BJ (cell line): Measurements from ENCODE around the gene RHOB. TPM values are rescaled to one million over a fixed set of nuclear protein-coding genes. Genes with fewer than 3 reads are reported as not detected.
"Not testable (repeated sequence)": the region's sequence is repeated elsewhere in the genome, so short reads cannot be mapped to it uniquely, and the experiment has no call there.

Experiments used
- CTCF ChIA-PET: fragments of 350-600 bp; formaldehyde crosslinking; extraction: SDS; loops from one replicate; lab custom pipeline; 2021; ENCODE audit warnings: antibody characterized with exemption, inconsistent platforms; lab: Yijun Ruan, JAX
- POLR2A ChIA-PET: fragments of 300-600 bp; sonication (Branson Sonifier 250); formaldehyde crosslinking; extraction: SDS; loops from one replicate; lab custom pipeline; 2021; ENCODE audit warnings: antibody characterized with exemption; lab: Charles Lee
- DNase-seq: peaks from one replicate; pipeline ENCODE4 v3.0.0-alpha.2; 2011; ENCODE audit warnings: low read depth
- H3K27me3 ChIP-seq: 2 replicates; pipeline ENCODE4 v1.6.0; 2011; ENCODE audit warnings: low read length; ENCODE audit not compliant: control insufficient read depth, insufficient read depth
- H3K36me3 ChIP-seq: 2 replicates; pipeline ENCODE4 v1.5.1; 2011; ENCODE audit warnings: low read length; ENCODE audit not compliant: control insufficient read depth, insufficient read depth
- H3K4me3 ChIP-seq: 2 replicates; pipeline ENCODE4 v1.5.1; 2011; ENCODE audit warnings: low read depth, mild to moderate bottlenecking, control low read depth, low read length
- polyA plus RNA-seq: library from polyadenylated mRNA; depleted of rRNA; stranded (reverse); fragments of >200 nt; gene quantifications from 2 replicates; pipeline ENCODE4 v1.2.3, GENCODE V29; 2011
- TF ChIP-seq, protein P1 (sequence below): IDR thresholded peaks from 2 replicates; pipeline ENCODE4 v1.5.1; 2011; ENCODE audit warnings: low read depth, mild to moderate bottlenecking, control low read depth, inconsistent platforms, low read length, moderate library complexity; ENCODE audit not compliant: insufficient read depth

Gene RHOB
- polyA plus RNA-seq, 1 experiment = 87.2 TPM

DNA sequence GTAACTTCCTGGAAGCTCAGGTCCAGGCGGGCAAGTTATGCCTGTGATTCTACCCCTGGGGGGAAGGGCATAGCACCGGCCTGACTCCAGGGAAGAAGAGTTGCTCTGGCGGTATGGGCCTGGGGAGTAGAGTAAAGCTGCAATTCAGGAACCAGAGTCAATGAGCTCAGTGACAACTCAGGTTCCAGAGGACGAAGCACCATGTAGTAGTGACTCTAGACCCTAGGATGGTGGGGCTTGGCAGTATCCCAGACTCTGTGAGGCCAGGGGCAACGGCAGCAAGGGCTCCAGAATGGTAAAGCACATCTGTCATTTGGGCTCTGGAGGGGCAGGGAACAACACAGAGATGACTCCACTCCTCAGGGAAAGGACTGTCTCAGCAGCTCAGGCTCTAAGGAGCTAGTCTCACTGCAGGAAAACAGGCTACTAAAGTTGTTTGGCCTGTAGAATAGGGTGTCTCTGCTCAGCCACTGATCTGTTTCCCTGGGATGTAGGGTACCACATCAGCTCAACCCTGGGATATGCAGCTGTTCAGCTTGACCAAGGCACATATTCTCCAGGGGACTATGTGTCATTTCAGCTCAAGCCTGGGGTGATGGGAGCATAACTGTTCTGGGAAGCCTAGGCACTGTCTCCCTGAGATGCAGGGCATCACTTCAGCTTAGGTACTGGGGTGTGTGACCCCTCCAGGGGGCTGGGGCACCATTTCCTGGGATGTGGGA, 36.2 kb upstream of the RHOB start:
- Histone ChIP-seq H3K27me3 (peaks cover 13% of the 10 kb centered on the region), H3K4me3 (no peak overlapping the region), H3K36me3 (no peaks in the 10 kb centered on the region)
- CTCF ChIA-PET = interaction anchor here (0.6 to 15.6 kb wide), 30 partner anchors 8 to 239 kb away, joined by 3 to 138 read pairs (median 5); partner anchors contain the start of genes HS1BP3 and RHOB
- no peak for DNase-seq
- TF ChIP-seq, protein P1, sequence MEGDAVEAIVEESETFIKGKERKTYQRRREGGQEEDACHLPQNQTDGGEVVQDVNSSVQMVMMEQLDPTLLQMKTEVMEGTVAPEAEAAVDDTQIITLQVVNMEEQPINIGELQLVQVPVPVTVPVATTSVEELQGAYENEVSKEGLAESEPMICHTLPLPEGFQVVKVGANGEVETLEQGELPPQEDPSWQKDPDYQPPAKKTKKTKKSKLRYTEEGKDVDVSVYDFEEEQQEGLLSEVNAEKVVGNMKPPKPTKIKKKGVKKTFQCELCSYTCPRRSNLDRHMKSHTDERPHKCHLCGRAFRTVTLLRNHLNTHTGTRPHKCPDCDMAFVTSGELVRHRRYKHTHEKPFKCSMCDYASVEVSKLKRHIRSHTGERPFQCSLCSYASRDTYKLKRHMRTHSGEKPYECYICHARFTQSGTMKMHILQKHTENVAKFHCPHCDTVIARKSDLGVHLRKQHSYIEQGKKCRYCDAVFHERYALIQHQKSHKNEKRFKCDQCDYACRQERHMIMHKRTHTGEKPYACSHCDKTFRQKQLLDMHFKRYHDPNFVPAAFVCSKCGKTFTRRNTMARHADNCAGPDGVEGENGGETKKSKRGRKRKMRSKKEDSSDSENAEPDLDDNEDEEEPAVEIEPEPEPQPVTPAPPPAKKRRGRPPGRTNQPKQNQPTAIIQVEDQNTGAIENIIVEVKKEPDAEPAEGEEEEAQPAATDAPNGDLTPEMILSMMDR = no peak
- POLR2A ChIA-PET = interaction anchor here (0.5 kb wide), 1 partner anchor 33 kb away, joined by 3 read pairs; no protein-coding TSS in a partner anchor

DNA sequence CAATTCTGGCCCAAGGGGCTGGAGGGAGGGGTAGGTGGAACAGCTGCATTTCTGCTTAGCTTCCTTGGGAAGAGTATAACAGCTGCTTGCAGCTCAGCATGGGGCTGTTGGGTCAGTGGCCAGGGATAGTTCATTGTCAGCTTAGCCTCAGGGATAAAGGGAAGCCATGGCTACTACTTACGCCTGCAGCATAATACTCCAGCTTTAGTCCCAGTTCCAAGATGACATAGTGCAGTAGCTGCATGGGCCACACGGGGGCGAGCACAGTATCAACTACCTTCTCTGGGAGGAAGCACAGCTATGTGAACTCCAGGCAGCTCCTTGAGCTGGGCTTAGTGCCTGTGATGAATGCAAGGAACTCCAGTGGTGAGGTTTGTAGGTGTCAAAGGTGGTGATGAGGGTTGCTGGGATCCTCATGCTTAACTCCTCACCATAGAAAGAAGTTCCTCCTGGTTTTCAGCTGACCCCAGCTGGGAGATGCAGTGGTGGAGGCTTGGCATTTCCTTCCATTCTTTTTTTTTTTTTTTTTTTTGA, 35.4 kb upstream of the RHOB start:
- no peak for DNase-seq
- ChIA-PET CTCF (interaction anchor here (0.6 to 15.6 kb wide), 29 partner anchors 8 to 239 kb away, joined by 3 to 138 read pairs (median 5); partner anchors contain the start of genes HS1BP3 and RHOB), POLR2A (interaction anchor here (0.5 kb wide), 1 partner anchor 33 kb away, joined by 3 read pairs; no protein-coding TSS in a partner anchor)
- TF ChIP-seq, protein P1 = peak; percentile 93
- Histone ChIP-seq H3K36me3 (no peaks in the 10 kb centered on the region), H3K4me3 (no peak overlapping the region), H3K27me3 (peaks cover 13% of the 10 kb centered on the region)

- Histone ChIP-seq H3K4me3 (no peak overlapping the region), H3K27me3 (peaks cover 14% of the 10 kb centered on the region), H3K36me3 (no peaks in the 10 kb centered on the region)
- ChIA-PET POLR2A (interaction anchor here (0.6 kb wide), 2 partner anchors 16 to 236 kb away, joined by 7 read pairs; no protein-coding TSS in a partner anchor), CTCF (interaction anchor here (1.7 to 15.6 kb wide), 3 partner anchors 11 to 227 kb away, joined by 5 to 138 read pairs (median 65); no protein-coding TSS in a partner anchor)
- TF ChIP-seq, protein P1 = no peak
- DNase-seq = no peak
Measured at GRCh38 chr2:20414806-20415205, 32.1 kb upstream of the RHOB start.

GRCh38 chr2:20415511-20415918, 31.4 kb upstream of the RHOB start:
- TF ChIP-seq, protein P1 = no peak
- ChIA-PET POLR2A (no interaction called here), CTCF (interaction anchor here (0.8 to 15.6 kb wide), 4 partner anchors 12 to 227 kb away, joined by 4 to 138 read pairs (median 35); no protein-coding TSS in a partner anchor)
- DNase-seq = no peak
- no peak overlapping the region for H3K4me3 ChIP-seq
- peaks cover 16% of the 10 kb centered on the region for H3K27me3 ChIP-seq
- no peaks in the 10 kb centered on the region for H3K36me3 ChIP-seq

- POLR2A ChIA-PET = no interaction called here
- Histone ChIP-seq H3K4me3 (no peak overlapping the region), H3K36me3 (no peaks in the 10 kb centered on the region), H3K27me3 (peaks cover 13% of the 10 kb centered on the region)
- CTCF ChIA-PET = interaction anchor here (9.1 to 15.6 kb wide), 2 partner anchors 218 to 225 kb away, joined by 65 to 138 read pairs; no protein-coding TSS in a partner anchor
- DNase-seq = no peak
- TF ChIP-seq, protein P1 = no peak
Measured at GRCh38 chr2:20416723-20417122, 30.2 kb upstream of the RHOB start.

GRCh38 chr2:20417230-20417821, 29.5 kb upstream of the RHOB start:
- H3K36me3 ChIP-seq, POLR2A ChIA-PET, H3K4me3 ChIP-seq, DNase-seq: not testable (repeated sequence)
- H3K27me3 ChIP-seq = peaks cover 13% of the 10 kb centered on the region
- CTCF ChIA-PET = interaction anchor here (9.1 to 15.6 kb wide), 2 partner anchors 218 to 225 kb away, joined by 65 to 138 read pairs; no protein-coding TSS in a partner anchor
